ENCODE results near the gene NTN4. TPM values are rescaled to one million over a fixed set of nuclear protein-coding genes. Genes with fewer than 3 reads are reported as not detected.
"Not testable (repeated sequence)": the region's sequence is repeated elsewhere in the genome, so short reads cannot be mapped to it uniquely, and the experiment has no call there.

The NTN4 gene
- total RNA-seq (2014; rRNA removed; shearing (Covaris generic)): 16.5 and 21.5 TPM in 2 replicates

GRCh38 chr12:95790033-95790916 lies at the start of gene NTN4:
Gene NTN4, minus strand, starts transcription at chr12:95790764. Its CDS starts 455 bp downstream, at chr12:95790309.
- DNase-seq (ENCODE audit: low read depth): peak; percentile 59

DNA sequence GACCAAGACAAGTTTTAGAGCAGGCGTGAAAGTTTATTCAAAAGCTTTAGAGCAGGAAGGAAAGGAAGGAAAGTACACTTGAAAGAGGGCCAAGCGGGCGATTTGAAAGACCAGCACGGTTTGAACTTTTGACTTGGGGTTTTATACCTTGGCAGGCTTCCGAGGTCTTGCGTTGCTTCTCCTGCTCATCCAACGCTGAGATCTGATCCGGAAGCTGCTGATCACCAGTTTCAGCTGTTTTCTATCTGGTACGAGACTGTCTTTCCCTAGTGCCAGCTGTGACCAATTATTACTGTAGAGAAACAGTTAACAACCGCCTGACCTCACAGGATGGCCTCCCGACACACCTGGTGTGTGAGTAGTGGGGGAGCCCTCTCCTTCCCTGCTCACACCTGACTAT lies 47.6 kb upstream of the NTN4 start:
- DNase-seq (ENCODE audit: low read depth): peak; percentile 91

DNA sequence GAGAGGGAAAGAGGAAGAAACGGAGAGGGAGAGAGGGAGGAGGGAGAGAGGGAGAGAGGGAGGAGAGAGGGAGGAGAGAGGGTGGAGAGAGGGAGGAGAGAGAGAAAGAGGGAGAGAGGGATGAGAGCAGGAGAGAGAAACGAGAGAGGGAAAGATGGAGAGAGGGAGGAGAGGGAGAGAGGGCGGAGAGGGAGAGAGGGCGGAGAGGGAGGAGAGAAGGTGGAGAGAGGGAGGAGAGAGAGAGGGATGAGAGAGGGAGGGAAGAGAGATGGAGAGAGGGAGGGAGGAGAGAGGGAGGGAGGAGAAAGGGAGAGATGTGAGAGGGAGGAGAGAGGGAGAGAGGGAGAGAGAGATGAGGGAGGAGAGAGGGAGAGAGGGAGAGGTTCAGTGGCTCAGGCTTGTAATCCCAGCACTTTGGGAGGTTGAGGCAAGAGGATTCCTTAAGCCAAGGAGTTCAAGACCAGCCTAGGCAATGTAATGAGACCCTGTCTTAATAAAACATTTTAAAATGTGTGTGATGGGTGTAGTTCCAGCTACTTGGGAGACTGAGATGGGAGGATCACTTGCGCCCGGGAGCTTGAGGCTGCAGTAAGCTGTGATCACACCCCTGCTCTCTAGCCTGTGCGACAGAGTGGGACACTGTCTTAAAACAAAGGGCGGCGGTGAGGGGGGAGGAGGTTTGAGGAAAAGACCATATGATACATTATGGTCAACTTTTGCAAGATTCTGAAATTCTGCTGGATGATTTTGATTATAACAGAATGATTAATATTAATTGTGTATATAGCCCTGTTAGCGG lies 46.9 kb upstream of the NTN4 start:
- DNase-seq (ENCODE audit: low read depth): no peak

GRCh38 chr12:95836630-95837239 lies 46.2 kb upstream of the NTN4 start:
- peak; percentile 66 for DNase-seq (ENCODE audit: low read depth)

- DNase-seq (ENCODE audit: low read depth): peak; percentile 76
Measured at GRCh38 chr12:95836185-95836609, 45.6 kb upstream of the NTN4 start.

- DNase-seq (ENCODE audit: low read depth): no peak
Measured at GRCh38 chr12:95834572-95834971, 44.0 kb upstream of the NTN4 start.

DNA sequence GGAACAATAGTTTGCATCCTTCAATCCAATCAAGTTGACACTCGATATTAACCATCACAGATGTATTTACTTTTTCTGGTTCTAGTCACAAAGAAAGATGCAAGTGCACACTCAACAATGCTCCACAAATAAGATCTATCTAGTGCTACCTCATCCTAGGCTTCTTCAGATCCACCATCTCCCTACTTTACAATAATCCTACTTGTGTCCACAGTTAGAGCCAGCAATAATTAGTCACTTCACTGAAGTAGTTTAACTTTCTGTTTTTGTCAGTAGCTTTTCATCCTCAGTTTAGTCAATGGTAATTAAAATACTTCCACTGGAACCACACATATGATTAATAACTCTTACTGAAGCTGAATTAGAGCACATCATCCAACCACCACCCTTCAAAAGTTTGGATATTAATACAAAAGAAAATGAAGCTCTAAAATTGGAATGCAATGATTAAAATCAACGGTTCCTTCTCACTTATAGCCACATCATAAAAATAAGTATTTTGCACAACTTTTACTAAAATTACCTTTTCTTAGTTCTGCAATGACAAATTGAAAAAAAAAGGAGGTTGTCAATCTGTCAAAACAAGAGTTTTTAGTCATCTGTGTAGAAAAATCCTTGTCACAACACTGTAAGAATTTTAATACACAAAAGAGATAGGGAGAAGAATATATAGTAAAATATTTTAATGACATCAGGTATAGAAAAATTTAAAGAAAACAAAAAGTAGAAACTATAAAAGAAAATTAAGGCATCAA lies 39.9 kb upstream of the NTN4 start:
- DNase-seq (ENCODE audit: low read depth): no peak

GRCh38 chr12:95829395-95829794 lies 38.8 kb upstream of the NTN4 start:
- no peak for DNase-seq (ENCODE audit: low read depth)

GRCh38 chr12:95820096-95820703 lies 29.6 kb upstream of the NTN4 start:
- peak; percentile 55 for DNase-seq (ENCODE audit: low read depth)

DNA sequence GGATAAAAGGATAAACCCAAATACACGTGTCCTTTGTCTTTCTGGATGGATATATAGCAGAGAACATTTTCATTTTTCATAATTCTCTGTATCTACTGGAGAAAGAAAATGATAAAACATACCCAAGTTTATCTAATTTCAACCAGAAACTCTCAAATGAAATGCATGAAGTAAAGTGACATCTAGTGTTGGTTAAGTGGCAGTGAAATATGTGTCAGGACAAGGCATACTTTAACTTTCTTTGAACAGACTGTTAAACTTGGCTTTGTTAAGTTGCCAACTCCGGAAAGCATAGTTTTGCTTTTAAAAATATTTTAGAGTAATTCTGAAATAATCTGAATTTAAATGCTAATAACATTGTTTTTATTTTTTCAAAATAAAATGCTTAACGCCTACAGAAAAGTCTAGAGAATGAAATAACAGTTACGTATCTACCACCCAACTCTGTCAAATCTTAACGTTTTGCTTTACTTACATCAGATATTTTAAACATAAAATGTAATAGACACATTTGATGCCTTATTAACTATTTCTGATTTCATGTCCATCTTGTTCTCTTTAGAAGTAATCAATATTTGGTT lies 25.2 kb upstream of the NTN4 start:
- peak; percentile 55 for DNase-seq (ENCODE audit: low read depth)

DNA sequence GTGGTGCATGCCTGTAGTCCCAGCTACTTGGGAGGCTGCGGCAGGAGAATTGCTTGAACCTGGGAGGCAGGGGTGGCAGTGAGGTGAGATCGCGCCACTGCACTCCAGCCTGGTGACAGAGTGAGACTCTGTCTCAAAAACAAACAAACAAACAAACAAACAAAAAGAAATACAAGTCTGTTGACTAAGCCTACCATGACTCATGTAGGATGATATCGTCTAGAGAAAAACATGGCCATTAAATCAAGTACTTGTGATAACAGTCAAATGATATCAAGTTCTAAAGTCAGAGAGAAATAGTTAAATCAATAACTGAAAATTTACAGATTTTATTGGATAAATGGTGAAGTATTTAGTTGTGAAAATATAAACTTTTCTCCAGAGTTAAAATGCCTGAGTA lies 21.6 kb upstream of the NTN4 start:
- DNase-seq (ENCODE audit: low read depth): not testable (repeated sequence)

DNA sequence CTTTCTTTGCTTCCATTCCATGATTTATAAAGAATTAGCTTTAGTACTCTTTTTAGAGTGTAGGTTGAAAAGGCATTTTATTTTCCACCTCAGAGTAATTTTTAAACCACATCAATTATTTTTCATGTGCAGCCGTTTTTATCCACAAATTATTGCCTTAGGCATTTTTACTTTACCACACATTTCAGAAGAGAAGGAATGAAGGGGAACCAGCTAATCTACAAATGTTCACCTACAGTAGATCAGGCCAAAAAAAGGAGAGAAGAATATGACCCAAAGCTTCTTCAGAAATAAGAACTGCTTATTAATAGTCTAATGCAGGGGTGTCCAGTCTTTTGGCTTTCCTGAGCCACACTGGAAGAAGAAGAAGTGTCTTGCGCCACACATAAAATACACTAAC lies 19.8 kb upstream of the NTN4 start:
- DNase-seq (ENCODE audit: low read depth): no peak

GRCh38 chr12:95809000-95809680 lies 18.6 kb upstream of the NTN4 start:
- no peak for DNase-seq (ENCODE audit: low read depth)

GRCh38 chr12:95808146-95808545 lies 17.6 kb upstream of the NTN4 start:
- no peak for DNase-seq (ENCODE audit: low read depth)

DNA sequence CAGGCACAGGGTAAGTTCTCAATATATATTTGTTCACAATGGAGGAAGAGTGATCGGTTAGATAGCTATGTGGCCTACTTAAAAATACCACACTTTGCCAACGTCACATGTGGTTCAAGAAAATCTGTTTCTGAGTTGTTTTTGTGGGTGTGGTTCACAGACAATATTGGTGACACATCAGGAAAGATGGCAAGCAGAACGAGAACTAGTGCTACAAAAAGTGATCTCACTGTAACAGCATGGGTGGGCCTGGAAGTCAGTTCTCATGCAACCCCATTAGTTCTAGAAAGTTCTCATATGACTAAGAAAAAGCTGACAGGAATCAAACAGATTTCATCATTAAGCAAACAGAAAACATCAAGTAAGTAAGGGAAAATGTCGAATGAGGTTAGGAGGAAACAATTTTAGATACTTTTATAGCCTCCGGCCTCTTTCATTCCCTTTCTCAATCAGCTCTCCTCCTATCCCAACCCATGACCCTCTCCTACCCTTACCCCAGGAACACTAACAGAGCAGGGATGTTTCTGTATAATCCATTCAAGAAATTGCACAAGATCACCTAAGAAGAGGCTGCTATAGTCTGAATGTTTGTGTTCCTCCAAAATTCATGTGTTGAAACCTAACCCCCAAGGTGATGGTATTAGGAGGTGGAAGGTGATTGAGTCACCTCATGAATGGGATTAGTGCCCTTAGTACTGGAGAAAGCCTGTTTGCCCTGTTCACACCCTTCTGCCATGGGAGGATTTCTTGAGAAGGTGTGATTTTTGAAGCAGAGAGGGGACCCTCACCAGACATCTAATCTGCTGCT lies 15.5 kb upstream of the NTN4 start:
- peak; percentile 95 for DNase-seq (ENCODE audit: low read depth)

DNA sequence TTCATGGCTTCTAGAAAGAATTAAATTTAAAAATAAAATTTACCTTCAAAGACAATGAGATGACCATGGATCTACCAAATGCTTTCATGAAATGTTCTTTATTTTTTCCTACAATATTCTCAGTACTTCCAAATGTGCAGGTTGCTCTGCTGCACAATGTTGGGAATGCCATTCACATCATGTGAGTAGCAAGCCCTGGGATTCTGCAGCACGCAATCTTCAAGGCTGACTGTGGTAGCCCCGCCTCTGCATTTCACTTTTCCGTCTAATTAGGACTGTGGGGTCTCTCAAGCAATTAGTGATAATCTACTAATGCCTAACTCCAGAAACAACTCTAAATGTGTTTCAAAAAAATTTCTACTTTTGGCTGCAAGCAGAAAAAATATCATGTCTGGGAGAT lies 13.7 kb upstream of the NTN4 start:
- DNase-seq (ENCODE audit: low read depth): no peak

- DNase-seq (ENCODE audit: low read depth): no peak
Measured at GRCh38 chr12:95803817-95804216, 13.3 kb upstream of the NTN4 start.

GRCh38 chr12:95802482-95803270 lies 12.1 kb upstream of the NTN4 start:
- DNase-seq (ENCODE audit: low read depth): peak; percentile 95

GRCh38 chr12:95796982-95797289 lies 6.4 kb upstream of the NTN4 start:
- DNase-seq (ENCODE audit: low read depth): peak; percentile 42
